ENCODE data around the gene CCNT2.
"Not testable (repeated sequence)": the region's sequence is repeated elsewhere in the genome, so short reads cannot be mapped to it uniquely, and the experiment has no call there.

Gene CCNT2

DNA sequence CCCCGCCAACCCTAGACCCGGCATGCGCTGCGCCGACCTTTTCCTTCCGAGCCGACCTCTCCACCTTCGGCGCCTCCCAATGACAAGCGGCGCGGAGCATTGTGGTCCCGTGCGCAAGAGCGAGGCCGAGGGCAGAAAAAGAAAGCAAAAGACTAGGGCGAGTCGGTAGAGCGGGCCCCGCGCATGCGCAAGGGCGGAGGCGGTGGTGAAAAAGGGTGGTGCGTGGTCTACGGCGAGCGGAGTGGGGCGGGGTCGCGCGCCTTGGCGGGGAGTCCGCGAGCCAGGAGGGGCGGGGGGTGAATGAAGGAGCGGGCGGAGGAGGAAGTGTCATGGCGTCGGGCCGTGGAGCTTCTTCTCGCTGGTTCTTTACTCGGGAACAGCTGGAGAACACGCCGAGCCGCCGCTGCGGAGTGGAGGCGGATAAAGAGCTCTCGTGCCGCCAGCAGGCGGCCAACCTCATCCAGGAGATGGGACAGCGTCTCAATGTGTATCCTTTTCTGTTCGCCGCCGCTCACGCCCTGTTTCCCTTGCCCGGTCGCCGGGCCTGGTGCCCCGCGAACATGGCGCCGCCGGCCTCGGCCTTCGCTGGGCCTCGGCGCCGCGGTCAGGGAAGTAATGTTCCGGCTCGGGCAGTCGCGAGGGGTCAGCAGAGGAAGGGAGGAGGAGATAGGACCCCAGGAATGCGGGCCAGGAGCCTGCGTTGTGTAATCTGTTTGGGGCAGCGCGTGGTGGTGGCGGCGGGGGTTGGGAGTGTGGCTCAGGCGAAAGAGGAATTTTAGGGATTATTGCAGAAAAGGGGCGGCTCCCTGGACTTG, at the start of gene CCNT2:
Gene CCNT2 (plus strand): TSS at position 297 of the 815 bp plus-strand sequence. CDS start 33 bp downstream, at position 330.
- no peak for TF ChIP-seq ZNF274 (IDR thresholded peaks at IDR 0.05; ENCODE audit: low read depth, low read length)
- peak within 1 kb of the TSS; percentile 87 for H3K4me3 ChIP-seq (ENCODE audit: low read length)

DNA sequence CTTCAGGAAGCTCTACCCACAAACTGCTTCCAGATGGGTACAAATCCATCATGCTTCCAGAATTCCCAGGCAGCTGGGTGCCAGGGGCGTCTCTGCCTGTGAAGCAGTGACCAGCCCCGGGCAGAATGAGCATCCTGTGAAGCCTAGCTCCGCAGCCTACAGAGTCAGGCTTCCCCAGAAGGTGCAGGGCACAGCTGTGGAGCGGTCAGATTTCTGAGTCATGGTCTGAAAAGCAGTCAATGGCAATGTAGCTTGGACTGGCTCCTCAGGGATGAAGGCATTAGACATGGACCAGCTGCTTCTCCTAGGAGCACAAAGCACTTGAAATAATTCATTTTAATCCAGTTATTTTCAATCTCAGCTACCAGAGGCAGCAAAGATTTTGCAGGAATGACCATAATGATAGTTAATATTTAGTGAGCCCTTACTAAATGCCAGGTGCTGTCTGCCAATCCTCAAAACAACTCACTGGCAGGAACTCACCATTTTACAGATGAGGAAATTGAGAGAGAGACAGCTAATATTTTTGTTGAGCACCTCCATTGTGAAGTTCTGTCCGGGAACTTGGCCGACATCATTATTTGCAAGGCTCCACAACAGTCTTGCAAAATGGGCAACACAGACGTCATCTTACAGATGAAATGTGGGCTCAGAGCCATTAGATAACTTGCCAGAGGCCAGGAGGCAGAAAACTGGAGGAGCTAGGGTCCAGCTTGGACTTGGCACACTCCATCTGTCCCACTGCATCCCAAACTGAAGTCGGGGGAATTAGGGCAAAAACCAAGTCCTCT, 48.5 kb upstream of the CCNT2 start:
- no peak overlapping the region for H3K4me3 ChIP-seq (ENCODE audit: low read length)
- TF ChIP-seq ZNF274 (IDR thresholded peaks at IDR 0.05; ENCODE audit: low read depth, low read length): no peak

DNA sequence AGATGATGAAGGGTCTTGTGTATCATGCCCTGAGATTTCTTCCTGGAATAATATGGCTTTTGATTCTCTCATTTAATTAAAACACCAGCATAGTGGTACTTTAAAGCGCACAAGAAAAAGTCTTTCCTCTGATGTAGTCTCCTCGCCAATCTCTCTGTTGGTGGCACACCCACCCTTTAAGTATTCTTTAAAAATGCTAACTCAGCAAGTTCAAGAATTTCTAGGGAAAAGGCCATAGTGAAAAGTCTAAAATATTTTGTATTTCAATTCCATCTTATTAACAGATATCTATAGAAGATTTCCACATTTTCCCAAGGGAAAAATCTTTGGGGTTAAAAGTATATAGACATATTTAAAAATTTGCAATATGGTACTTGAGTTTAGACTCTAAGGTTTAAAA, 45.5 kb upstream of the CCNT2 start:
- no peak for TF ChIP-seq ZNF274 (IDR thresholded peaks at IDR 0.05; ENCODE audit: low read depth, low read length)
- H3K4me3 ChIP-seq (ENCODE audit: low read length): no peak overlapping the region

DNA sequence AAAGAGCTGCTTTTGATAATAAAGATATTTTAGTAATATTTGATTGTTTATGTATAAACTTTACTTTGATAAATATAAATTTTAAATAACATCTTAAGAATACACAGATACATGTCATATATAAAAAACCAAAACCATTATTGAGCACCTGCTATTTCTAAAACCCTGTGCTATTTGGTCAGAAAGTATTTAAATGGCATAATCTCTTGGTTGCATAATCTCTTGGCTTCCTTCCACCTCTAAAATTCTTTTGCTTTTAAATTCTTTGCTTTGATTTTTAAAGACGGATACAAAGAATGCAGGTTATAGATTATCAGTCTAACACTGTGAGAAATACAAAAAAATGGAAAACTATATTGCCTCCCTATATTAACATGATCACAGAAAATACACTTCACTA, 43.3 kb upstream of the CCNT2 start:
- no peak overlapping the region for H3K4me3 ChIP-seq (ENCODE audit: low read length)
- no peak for TF ChIP-seq ZNF274 (IDR thresholded peaks at IDR 0.05; ENCODE audit: low read depth, low read length)

DNA sequence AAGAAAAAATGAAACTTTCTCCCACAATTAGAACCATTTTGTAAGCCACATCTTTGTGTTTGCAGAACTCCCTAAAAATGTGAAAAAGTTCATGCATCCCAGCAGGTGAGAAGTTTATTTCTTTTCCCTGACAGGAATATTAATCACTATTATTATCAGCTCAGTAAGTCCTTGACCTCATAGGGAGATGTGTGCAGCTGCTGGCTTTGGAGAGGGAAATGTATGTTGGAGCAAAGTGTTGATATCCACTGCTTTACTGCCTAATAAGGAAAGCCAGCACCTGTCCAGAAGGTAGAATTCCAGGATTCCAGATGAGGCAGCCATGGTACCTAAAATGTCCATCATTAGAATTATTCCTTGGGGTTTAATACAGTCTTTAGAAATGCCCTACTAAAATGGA, 35.8 kb upstream of the CCNT2 start:
- no peak overlapping the region for H3K4me3 ChIP-seq (ENCODE audit: low read length)
- no peak for TF ChIP-seq ZNF274 (IDR thresholded peaks at IDR 0.05; ENCODE audit: low read depth, low read length)

DNA sequence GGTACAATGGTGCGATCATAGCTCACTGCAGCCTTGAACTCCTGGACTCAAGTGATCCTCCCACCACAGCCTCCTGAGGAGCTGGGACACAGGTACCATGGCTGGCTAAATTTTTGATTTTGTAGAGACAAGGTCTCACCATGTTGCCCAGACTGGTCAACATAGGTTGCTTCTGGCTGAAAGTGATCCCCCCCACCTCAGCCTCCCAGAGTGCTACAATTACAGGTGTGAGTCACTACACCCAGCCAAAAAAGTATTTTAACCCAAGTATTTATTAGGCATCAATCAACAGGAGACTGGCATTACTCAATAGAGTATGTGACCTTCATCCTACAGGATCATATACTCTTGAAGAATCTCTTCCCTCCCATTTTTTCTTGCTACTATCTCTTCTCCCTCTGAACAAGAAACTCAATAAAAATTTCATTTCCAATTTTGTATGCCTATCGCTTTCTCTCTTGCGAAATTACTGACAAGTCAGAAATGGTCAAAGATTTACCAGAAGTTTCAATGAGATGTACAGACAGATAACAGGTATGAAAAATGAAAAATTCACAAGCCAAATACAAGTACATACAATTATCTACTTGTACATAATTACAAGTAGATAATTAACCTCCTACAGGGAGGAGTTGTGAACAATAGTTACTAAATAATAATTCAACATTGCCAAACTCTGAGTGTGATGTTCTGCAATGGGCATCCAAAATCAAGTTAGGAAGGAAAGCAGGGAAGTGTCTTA, 34.9 kb upstream of the CCNT2 start:
- H3K4me3 ChIP-seq (ENCODE audit: low read length): no peak overlapping the region
- no peak for TF ChIP-seq ZNF274 (IDR thresholded peaks at IDR 0.05; ENCODE audit: low read depth, low read length)

DNA sequence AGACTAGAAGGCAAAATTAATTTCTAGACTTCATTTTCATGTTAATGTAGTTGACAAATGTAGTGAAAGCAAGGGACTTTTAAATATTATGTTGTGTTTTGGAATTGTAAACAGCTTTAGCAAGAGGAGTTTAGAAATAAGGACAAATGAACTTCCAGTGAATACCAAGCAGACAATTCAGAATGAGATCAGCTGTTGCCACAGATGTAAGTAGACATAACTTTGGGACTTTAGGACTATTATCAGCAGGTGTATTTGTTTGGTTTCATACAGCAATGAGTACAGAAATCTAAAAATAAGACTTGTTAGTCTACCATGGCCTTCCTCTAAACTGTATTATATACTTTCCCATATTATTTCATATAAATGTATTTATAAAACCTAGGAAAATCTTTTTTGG, 34.2 kb upstream of the CCNT2 start:
- H3K4me3 ChIP-seq (ENCODE audit: low read length): no peak overlapping the region
- no peak for TF ChIP-seq ZNF274 (IDR thresholded peaks at IDR 0.05; ENCODE audit: low read depth, low read length)

DNA sequence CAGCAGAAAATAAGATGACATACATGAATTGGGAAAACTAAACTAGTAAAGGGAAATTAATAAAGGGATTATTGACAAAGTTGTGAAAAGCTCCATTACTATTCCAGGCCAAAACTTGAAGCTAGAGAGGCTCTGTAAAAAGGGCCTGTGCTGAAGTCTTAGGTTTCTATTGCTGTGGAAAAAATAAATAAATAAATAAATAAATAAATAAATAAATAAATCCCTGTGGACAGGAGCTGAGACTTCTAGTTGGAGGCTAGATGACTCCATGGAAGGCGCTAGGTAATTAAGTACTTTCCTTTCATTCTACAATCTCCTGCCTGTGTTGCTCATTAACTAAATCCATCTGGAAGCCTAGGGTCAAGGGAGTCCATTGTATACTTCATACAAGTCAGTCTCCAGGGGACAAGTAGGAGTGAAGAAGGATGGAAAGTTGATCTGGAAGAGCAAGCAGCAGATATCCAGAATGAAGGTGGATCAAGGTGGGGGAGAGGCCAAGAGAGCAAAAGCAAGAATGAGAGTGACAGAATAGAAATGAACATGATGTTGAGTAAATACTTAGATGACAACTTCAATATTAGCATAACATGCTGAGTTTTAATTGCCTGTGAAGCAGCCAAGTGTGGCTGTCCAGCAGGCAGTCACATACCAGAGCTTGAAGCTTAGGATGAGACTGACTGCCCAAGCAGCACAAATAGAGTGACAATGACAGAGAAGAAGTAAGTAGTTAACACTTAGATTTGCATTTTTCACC, 26.2 kb upstream of the CCNT2 start:
- H3K4me3 ChIP-seq (ENCODE audit: low read length): no peak overlapping the region
- TF ChIP-seq ZNF274 (IDR thresholded peaks at IDR 0.05; ENCODE audit: low read depth, low read length): no peak

DNA sequence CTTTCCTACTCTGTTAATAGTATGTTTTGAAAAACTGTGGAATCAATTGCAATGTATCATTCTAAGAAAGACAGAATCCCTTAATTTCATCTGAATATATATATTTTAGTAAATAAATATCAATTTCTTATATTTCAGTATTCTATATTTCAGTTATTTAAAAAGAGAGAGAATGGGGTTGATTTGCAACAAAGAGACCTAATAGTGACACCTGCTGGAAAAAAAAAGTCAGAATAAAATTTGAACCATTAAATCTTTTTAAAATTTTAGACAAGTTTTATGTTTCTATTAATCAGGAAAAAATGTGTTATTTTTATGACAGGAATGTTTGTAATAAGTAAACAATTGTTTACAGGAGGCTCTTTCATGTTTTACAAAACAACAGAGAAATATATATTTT, 20.7 kb upstream of the CCNT2 start:
- no peak for TF ChIP-seq ZNF274 (IDR thresholded peaks at IDR 0.05; ENCODE audit: low read depth, low read length)

DNA sequence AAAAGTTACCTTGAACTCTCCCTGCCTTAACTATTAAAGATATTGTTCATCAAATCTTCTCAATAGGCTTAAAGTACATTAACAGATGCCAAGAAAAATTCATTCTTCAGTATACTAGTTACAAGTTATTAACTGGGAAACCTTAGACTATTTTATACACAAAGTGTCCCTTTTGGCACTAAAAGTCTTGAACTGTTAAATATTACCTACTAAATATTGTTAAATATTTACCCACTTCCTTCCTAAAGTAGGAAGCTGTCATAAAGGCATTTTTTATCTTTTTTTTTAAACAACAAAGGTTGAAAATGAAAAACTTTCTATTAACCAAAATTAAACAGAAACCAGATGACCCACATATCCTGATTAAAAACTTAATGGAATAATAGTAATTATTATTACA, 19.4 kb upstream of the CCNT2 start:
- no peak for TF ChIP-seq ZNF274 (IDR thresholded peaks at IDR 0.05; ENCODE audit: low read depth, low read length)
- no peak overlapping the region for H3K4me3 ChIP-seq (ENCODE audit: low read length)

More for the DNA sequence above, 20.7 kb upstream of the CCNT2 start:
- H3K4me3 ChIP-seq (ENCODE audit: low read length): no peak overlapping the region

DNA sequence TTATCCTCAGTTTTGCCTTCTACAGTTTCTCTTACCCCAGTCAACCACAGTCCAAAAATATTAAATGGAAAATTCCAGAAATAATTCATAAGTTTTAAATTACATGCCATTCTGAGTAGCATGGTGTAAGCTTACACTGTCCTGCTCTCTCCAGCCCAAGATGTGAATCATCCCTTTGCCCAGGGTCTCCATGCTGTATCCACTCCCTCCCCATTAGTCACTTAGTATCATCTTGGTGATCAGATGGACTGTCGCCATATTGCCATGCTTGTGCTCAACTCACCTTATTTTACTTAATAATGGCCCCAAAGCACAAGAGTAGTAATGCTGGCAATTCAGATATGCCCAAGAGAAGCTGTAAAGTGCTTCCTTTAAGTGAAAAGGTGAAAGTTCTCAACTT, 18.5 kb upstream of the CCNT2 start:
- no peak overlapping the region for H3K4me3 ChIP-seq (ENCODE audit: low read length)
- no peak for TF ChIP-seq ZNF274 (IDR thresholded peaks at IDR 0.05; ENCODE audit: low read depth, low read length)

DNA sequence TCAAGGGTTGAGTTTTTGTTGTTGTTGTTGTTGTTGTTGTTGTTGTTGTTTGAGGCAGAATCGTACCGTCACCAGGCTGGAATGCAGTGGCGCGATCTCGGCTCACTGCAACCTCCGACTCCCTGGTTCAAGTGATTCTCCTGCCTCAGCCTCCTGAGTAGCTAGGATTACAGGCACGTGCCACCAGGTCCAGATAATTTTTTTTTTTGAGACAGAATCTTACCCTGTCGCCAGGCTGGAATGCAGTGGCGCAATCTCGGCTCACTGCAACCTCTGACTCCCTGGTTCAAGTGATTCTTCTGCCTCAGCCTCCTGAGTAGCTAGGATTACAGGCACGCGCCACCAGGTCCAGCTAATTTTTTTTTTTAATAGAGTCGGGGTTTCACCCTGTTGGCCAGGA, 14.9 kb upstream of the CCNT2 start:
- not testable (repeated sequence) for H3K4me3 ChIP-seq (ENCODE audit: low read length)

DNA sequence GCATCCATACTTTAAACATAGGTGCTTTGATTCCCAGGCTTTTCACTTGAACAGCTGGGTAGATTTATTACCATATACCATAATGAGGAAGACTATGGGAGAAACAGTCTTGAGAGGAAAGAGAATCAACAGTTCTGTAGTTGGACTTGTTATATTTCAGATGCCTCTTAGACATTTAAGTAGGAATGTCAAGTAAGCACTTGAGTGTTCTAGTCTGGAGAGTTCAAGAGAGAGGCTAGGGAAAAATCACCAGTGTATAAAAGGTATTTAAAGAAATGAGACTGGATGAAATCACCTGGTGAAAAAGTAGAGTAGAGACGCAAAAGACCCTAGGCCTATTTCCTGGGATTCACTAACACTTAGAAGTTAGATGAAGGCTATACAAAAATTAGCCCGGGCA, 13.5 kb upstream of the CCNT2 start:
- TF ChIP-seq ZNF274 (IDR thresholded peaks at IDR 0.05; ENCODE audit: low read depth, low read length): no peak
- H3K4me3 ChIP-seq (ENCODE audit: low read length): no peak overlapping the region

DNA sequence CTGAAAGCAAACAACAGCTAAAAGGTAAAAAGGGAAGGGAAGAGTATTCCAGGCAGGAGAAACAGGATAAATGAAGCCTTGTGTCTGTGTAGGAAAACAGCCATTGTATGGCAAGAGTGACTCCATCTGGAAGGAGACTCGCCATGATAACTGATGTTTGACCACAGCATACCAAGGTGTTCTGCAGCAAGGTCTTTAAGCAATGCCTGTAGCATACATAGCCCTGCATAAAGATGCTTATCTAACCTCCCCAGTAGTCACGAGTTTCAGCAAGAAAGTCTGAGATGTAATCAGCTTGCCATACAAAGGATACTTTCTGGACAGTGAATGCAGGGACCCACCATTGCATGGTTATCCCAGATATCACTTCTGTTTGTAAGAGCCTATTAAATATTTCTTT, 11.9 kb upstream of the CCNT2 start:
- H3K4me3 ChIP-seq (ENCODE audit: low read length): no peak overlapping the region
- no peak for TF ChIP-seq ZNF274 (IDR thresholded peaks at IDR 0.05; ENCODE audit: low read depth, low read length)

DNA sequence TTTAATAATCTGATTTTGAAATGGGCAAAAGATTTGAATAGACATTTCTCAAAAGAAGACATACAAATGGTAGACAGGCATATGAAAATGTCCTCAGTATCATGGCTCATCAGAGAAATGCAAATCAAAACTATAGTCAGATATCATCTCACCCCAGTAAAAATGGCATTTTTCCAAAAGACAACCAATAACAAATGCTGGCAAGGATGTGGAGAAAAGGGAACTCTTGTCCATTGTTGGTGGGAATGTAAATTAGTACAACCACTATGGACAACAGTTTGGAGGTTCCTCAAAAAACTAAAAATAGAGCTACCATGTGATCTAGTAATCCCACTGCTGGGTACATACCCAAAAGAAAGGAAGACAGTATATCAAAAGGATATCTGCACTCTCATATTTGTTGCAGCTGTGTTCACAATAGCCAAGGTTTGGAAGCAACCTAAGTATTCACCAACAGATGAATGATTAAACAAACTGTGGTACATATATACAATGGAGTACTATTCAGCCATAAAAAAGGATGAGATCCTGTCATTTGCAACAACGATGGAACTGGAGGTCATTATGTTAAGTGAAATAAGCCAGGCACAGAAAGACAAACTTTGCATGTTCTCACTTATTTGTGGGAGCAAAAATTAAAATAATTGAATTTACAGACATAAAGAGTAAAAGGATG, 11.0 kb upstream of the CCNT2 start:
- not testable (repeated sequence) for H3K4me3 ChIP-seq (ENCODE audit: low read length)
